NCI-H128 (cell line): ENCODE data around the gene IFIT2.
"Not testable (repeated sequence)": the region's sequence is repeated elsewhere in the genome, so short reads cannot be mapped to it uniquely, and the experiment has no call there.

Source experiments
- DNase-seq: peaks from one replicate; lab custom pipeline; 2025; ENCODE audit not compliant: unreplicated experiment; lab: John Stamatoyannopoulos, UW

IFIT2 gene, protein sequence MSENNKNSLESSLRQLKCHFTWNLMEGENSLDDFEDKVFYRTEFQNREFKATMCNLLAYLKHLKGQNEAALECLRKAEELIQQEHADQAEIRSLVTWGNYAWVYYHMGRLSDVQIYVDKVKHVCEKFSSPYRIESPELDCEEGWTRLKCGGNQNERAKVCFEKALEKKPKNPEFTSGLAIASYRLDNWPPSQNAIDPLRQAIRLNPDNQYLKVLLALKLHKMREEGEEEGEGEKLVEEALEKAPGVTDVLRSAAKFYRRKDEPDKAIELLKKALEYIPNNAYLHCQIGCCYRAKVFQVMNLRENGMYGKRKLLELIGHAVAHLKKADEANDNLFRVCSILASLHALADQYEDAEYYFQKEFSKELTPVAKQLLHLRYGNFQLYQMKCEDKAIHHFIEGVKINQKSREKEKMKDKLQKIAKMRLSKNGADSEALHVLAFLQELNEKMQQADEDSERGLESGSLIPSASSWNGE

DNA sequence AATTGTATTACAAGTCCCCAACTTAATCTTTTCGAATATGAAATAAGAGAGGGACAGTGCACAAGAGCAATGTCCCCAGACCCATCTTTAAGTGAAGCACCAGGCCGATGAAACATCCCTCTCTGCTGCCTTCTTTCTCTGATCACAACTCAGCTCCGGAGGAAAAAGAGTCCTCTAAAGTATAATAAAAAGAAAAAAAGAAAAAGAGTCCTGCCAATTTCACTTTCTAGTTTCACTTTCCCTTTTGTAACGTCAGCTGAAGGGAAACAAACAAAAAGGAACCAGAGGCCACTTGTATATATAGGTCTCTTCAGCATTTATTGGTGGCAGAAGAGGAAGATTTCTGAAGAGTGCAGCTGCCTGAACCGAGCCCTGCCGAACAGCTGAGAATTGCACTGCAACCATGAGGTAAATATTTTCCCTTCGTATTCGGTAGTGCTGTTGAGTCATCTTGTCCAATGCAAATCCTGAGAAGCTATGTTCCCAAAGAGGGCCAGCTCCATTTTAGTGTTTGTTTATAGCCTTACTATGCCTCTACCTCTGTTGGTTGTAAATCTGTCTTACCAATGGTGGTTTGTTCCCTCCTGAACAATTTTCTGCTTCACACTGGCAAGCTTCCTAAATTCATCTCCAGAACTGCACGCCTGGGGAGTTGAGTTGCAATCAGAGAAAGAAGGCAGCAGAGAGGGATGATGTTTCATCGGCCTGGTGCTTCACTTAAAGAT is at the start of gene IFIT2:
IFIT2 (plus strand) TSS at position 326 of the 725 bp plus-strand sequence; CDS start at position 404, 78 bp downstream.
- no peak for DNase-seq

DNA sequence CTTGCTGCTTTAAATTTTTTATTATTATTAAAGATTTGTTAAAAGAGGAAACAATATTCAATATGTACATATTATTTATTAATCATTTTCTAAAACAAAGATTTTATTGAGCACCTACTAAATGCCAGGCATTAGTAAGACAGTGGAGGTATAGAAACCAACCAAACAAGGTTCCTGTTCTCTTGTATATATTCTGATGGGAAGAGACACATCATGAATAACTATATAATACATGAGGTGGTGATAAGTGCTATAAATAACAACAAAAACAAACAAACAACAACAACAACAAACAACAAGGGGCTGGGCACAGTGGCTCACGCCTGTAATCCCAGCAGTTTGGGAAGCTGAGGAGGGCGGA is 49.6 kb upstream of the IFIT2 start:
- DNase-seq: no peak

DNA sequence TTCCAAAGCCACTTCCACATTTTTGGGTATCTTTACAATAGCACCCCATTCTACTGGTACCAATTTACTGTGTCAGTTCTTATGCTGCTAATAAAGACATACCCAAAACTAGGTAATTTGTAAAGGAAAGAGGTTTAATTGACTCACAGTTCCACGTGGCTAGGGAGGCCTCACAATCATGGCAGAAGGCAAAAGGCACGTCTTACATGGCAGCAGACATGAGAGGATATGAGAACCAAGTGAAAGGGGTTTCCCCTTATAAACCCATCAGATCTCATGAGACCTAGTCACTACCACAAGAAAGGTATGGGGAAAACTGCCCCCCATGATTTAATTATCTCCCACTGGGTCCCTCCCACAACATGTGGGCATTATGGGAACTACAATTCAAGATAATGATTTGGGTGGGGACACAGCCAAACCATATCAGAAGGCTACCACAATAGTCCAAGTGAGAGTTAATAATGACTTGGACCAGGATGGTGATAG is 46.7 kb upstream of the IFIT2 start:
- DNase-seq: not testable (repeated sequence)

DNA sequence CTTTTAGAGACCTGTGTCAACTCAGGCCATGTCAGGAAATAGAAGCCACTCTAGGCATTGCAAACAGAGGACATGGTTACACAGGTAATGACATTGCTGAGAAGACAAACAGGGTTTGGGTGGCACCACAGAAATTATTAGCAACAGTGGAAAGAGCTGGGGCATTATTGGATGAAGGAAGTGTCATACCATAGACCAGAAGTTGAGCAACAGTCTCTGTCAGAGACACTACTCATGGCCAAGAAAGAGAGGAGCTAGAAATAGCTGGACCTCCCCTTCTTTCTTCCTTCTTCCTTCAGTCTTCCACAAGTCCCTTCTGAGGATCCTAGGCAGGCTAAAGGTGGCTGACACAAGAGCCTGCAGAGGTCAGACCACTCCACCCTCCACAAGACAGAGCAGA is 46.1 kb upstream of the IFIT2 start:
- no peak for DNase-seq

DNA sequence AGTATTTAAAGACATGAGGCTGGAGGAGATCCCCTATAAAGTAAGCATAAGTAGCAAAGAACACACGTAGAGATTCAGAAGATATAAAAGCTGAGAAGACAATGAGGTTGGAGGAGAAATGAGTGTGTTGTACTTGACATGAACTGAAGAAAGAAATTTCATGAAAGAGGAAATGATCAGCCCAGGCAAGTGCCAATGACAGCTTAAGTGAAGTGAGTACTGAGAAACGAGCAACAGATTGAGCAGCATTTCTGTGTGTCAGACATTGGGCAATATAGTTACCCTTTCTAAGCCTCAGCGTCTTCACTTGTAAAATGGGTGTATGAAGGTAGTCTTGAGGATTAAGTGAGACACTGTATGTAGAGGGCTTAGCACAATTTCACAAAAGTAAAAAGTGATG is 45.5 kb upstream of the IFIT2 start:
- no peak for DNase-seq

DNA sequence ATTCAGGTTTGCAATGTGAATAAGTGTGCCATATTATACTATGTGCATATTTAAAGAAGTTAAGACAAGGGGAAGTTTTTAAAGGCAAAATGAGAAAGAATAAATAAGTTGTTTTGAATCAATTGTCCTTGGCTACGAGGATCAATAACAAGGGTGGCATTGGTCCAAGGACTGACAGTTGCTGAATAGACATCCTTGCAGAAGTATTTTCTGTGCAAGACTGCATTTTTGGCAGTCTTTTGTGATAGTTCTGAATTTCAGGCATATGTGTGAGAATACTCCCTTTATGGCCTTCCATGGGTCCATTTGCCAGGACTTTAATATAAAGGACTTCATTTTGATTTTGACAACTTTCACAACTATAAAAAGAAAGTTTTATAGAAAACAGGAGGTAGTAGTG is 44.9 kb upstream of the IFIT2 start:
- no peak for DNase-seq

DNA sequence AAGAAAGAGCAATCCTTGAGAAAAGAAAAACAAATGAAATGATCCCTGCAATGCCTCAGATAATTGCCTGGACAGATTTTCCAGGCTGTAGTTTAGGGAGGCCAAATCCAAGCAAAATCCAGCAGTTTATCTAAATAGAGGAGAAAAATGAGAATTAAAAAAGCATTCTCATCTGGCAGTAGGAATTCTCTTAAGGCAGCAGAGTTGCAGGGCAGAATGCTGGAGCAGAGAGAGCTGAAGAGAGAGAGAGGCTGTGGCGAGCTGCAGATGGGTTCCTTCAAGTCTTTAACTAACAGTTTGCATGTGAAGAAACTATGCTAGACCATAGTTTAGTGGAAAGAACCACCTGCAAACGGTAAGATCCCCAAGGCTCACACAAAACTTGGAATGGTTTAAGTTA is 44.3 kb upstream of the IFIT2 start:
- no peak for DNase-seq

DNA sequence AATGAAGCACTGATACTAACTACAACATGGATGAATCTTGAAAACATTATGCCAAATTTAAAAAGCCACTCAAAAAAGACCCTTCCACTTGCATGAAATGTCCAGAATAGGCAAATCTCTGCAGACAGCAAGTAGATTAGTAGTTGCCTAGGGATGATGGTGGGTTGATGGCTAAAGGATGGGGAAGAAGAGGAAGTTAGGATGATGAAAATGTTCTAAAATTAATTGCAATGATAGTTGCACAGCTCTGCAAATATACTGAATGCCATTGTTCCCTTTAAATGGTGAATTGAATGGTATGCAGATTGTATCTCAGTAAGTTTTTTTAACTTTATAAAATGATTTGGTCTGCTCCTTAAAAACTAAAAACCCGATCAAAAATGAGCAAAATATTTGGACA is 43.0 kb upstream of the IFIT2 start:
- DNase-seq: no peak

DNA sequence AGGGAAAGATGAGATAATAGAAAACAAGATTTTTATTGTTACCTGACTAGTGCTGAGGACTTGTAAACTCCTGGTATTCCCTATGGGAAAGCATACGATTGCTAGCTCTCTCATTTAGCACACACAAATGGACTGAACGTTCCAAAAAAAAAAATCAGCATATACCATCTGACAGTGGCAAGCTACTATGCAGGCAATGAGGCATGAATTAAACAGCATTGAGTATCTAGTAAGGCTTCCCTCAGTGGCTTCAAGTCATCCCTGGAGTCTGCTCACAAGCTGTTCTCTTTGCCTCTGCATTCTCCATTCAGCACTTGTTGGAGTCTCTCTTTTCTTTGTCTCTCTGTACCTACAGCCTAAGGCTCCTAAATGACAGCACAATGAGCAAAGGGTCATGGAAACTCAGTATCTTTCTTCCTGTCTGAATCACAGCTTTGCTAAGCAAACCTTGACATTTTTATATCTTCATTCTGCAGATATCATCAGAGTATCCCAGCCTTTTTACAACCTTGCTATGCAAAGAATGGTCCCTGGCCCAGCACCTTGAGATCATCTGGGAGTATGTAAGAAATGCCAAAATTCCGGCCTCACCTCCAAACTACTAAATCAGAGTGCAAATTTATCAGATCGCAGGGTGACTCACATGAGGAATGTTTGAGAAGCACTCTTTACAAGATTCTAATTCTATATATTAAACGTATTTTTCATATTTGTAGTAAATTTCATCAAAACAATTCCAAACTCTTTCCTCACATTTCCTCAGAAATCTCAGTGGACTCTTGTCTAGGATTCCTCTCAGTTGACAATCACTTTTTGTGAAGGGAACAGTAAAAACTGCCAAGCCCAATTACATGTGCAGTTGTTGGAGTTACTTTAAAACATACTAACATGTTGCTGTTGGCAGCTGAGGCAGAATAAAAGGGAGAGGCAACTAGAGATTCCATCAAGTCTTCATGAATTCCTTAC is 39.5 kb upstream of the IFIT2 start:
- DNase-seq: no peak

DNA sequence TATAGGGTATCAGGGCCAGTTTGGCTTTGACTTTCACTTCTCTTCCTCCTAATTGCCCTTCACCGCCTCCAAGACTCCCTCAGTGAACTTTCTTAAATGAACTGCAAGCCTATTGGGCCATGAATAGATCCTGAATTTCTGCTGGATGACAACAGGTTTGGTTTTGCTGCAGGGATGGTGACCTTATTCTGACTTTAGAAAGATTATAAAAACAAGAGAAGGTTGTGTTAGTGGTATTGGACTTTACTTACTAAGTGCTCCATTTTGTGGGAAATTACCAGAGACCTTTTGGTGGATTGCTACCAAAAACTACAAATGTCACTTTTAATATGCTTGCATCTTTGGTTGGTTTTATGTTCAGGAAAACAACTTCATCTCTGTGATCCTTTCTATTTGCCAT is 38.8 kb upstream of the IFIT2 start:
- no peak for DNase-seq

DNA sequence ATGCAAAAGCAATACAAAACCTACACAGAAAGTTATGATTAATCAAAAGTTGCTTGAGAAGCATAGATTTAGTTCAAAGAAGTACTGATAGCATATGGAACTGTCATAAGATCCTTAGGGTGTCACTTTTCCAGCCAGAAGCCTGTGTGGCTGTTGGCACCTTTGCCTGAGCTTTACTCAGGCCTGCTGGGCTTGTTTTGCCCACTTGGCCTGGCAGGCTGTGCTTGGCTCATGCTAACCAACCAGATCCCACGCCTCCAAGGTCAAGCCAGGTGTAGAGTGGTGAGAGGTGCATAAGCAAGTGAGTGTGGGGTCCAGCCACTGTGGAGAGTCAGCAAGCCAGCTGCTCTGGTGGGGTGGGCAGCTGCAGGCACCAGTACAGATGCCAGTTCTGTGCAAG is 38.3 kb upstream of the IFIT2 start:
- DNase-seq: no peak

DNA sequence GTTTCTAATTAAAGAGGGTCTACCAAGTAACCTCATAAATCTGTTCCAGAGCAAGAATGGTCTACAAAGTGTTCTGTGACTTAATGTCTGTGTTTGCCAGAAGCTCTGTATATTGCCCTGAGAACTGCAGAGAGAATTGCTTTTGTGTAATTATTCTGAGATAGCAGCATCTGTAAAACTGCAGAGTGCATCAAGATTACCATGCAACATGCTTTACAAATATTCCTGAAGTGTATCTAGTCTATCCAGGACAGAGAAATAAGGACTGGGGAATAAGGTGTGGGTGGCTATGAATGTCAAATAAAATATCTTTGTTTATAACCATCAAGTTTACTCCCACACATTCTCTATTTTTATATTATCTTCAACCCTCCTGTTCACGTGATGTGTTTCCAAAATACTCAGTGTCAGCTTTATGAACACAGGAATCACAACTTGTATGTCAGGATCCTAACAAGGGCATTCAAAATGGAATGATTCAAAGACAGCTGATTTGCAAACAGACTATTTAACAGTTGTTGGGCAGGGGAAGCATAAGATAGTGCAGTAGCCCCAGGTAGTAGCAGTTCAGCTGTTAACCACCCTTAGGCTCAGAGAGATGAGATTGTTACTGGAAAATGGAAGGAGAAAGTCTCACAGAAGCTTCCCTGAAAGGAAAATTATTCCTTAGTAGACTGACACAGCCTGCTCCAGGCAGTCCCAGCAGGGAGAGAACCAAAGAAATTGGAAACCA is 35.0 kb upstream of the IFIT2 start:
- no peak for DNase-seq

DNA sequence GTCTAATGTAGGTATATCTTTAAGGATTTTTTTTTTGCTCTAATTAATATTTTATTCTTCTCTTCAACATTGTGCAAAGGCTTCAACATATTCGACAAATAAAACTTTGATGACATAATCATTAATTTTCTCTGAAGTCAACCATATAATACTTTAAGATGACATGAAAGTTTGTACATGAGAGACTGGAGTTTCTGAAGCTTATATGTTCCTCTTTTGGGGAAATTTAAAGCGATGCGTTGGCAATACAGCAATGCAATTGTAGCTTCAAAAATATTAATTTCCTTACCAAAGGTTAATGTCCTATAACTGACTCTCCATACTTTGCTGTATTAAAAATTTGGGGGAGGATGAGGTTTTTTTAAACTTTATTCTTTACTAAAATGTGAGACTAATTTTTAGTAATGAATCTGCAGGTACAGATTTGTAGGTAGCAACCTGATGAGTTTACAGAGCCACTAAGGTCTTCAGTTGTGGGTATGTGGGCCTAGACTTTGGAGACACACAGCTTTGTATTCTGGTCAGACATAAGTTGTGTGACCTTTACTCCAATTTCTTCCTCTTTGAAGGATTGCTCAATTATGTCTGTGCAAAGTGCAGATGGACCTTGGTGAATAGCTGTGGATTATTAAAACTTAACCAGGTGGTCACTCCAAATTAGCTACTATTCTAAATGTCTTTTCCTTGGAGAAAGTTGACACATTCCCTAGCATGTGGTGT is 32.3 kb upstream of the IFIT2 start:
- no peak for DNase-seq

DNA sequence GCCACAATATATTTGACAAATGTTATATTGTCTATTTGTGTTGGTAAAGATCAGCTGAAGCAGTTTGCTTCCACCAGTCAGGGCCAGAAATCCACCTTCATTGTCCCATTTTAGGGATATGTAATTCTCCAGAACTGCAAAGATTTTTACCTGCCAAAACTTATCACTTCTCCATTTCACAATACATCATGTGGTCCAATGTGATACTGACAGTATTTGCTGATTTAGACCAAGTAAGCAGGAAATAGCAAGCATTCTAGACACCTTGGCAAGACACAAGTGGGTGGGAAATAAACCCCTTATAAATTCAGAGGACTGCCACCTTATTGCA is 31.7 kb upstream of the IFIT2 start:
- no peak for DNase-seq

DNA sequence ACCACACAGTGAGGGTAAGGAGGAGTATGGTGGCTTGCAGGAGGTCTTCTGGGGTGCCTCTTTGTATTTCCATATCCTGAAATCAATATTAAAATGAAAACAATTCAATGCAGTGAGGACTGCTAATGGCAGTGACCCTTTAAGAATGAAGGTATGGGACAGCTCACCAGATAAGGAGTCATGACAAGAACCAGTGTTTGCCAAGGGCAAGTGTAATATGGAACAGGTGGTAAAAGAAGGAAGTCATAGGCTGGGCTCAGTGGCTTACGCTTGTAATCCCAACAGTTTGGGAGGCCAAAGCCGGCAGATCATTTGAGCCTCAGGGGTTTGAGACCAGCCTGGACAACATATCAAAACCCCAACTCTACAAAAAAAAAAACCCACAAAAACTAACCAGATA is 30.3 kb upstream of the IFIT2 start:
- DNase-seq: no peak

DNA sequence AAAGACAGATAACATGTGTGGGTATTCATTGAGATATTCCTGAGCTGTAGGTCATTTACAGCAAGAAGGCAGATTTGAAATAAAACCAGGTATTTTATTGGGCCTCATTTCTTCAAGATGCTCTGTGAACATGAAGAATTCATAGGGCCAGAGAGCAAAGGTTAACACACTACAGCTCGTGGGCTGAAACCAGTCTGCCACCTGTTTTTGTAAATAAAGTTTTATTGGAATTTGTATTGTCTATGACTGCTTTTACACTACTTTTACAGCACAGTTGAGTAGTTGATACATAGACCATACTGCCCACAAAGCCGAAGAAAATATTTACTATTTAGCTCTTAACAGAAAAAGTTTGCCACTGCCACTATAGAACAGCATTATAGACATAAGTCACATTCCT is 28.2 kb upstream of the IFIT2 start:
- DNase-seq: no peak

DNA sequence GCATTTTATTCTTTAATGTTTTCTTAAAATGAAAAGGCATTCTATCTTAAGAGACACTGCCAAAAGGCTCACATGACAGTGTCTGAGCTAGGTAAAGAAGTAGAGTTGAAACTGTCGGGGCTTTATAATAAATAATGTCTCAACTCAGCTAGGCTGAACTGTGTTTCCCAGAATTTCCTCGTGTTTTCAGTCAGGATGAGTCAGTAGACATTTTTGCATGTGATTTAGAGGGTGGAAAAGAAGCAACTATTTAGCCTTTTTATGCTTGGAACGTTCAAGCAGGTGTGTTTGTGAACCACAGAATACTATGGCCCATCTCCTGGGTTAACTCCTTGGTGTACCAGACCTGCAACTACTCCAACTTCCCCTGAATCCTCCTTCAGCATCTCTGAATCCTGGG is 26.9 kb upstream of the IFIT2 start:
- no peak for DNase-seq

DNA sequence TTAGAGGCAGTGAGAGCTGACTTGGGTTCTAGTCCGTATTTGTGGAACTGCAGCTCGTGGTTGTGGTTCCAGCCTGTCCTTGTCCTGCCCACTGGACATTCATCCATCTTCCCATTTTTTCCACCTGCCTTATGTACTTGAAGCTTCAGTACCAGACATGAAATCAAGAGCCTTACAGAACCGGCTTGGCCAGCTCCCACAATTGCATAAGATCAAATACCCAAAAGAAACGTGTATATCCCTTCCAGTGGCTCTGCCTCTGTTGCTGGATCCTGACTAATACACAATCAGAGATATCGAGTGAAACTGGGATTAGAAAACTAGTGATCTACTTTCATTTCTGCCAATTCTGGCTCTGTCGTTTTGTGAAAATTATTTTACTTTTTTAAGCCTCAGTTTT is 26.5 kb upstream of the IFIT2 start:
- DNase-seq: no peak

DNA sequence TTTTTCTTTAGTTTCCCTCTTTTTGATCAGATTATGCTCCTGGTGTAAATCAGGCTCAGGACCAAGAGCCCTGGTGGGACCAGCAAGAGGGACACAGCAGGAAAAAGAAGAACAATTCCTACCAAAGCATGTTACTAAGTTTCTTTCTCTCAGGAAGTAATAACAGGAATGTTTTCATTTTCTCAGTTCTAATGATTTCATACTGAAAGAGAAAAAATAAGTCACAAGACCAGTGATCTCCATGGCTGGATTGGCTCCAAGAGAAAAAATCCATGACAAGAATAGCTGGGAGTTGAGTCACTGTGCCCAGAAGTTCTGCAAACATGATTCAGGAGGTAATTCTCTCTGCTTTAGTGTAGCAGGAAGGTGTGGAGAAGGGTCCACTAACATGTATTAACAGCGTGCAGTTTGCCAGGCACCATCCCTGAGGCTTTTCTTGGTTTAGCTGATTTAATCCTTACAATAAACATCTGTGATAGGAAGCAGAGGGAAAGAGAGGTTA is 23.8 kb upstream of the IFIT2 start:
- DNase-seq: no peak

DNA sequence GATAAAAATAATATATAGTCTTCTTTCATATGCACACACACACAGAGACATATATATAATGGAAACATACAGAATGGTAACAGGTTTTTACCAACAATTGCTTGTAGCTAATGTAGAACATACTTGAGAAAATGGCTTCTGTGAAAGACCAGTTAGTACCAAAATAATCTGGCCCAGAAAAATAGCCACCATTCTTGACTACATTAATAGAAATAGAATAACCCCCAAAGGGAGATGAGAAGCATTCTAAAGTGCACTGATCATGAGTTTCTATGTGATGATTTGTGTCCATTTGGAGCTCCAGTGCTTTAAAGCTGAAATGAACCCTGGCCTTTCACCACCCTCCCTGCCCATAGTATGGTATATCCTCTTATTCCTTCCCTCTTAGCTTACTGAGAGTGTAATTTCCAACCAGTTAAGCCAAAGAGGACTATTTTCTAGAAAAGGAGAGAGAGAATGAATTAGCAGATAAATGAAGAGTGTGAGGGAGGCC is 22.9 kb upstream of the IFIT2 start:
- DNase-seq: no peak
